Sigmoid colon (tissue), 7 donors: ENCODE data around the gene TTC22. TPM values are rescaled to one million over a fixed set of nuclear protein-coding genes. Genes with fewer than 3 reads are reported as not detected.

Experiments
- DNase-seq: peaks from one replicate; pipeline ENCODE4 v3.0.0-alpha.2; 2019
- H3K27ac ChIP-seq, 4 donors: fragments of 200-600 bp; sonication (generic); one replicate each; pipeline ENCODE4 v1.5.1; 2016 to 2019; ENCODE audit warnings: mild to moderate bottlenecking in 1 of 4
- H3K27me3 ChIP-seq, 3 donors: fragments of 200-600 bp; sonication (generic); one replicate each; pipeline ENCODE4 v1.5.1; 2019; ENCODE audit warnings: mild to moderate bottlenecking in 1 of 3
- H3K36me3 ChIP-seq, 4 donors: fragments of 200-600 bp; sonication (generic); one replicate each; pipeline ENCODE4 v1.5.1; 2016 to 2019
- H3K4me1 ChIP-seq, 4 donors: fragments of 200-600 bp; sonication (generic); one replicate each; pipeline ENCODE4 v1.5.1; 2017 to 2019
- H3K4me3 ChIP-seq, 4 donors: fragments of 200-600 bp; sonication (generic); one replicate each; pipeline ENCODE4 v1.5.1; 2017 to 2019; ENCODE audit warnings: mild to moderate bottlenecking in 2 of 4, moderate library complexity in 1 of 4
- H3K9me3 ChIP-seq, 4 donors: fragments of 200-600 bp in 3 of 4; sonication (generic) in 3 of 4; one replicate each; pipeline versions ENCODE4 v1.5.1 to v1.6.1; 2013 to 2019
- EP300 ChIP-seq, 4 donors: sonication (generic); formaldehyde crosslinking; IDR thresholded peaks; one replicate each; pipeline ENCODE4 v1.6.1; 2017; ENCODE audit warnings: antibody characterized with exemption in 4 of 4
- POLR2A ChIP-seq, 2 donors: fragments of 450-650 bp; IDR thresholded peaks; one replicate each; pipeline ENCODE4 v1.6.1; 2016; ENCODE audit warnings: antibody characterized with exemption in 2 of 2, mild to moderate bottlenecking in 2 of 2, moderate library complexity in 2 of 2
- POLR2AphosphoS5 ChIP-seq, 4 donors: sonication (generic); formaldehyde crosslinking; IDR thresholded peaks; one replicate each; pipeline ENCODE4 v1.6.1; 2017; ENCODE audit warnings: antibody characterized with exemption in 4 of 4
- WGBS, 2 donors: extraction: QIAGEN DNeasy Blood & Tissue Kit; methylation state at CpG; one replicate each; pipeline ENCODE4 v1.1.7; 2013; 5-methylcytosine and 5-hydroxymethylcytosine counted together
- intact Hi-C: fragments of 100-400 bp; cut with DNase I; formaldehyde crosslinking; loops from one replicate; pipeline ENCODE4 v1.15.1; 2023
- polyA plus RNA-seq, 3 donors: library from polyadenylated mRNA; stranded (reverse); fragments of 200-250 nt; gene quantifications; one replicate each; pipeline ENCODE4 v1.2.3, GENCODE V29; 2013
- total RNA-seq, 4 donors: library from RNA; depleted of rRNA; stranded (reverse); fragments of >200 nt; gene quantifications; one replicate each; pipeline ENCODE4 v1.1.0, GENCODE V29; 2016
- TF ChIP-seq, protein P1 (sequence below), 4 experiments: fragments of 450-650 bp in 3 of 4; fragments of 200-600 bp in 1 of 4; IDR thresholded peaks; one replicate each; pipeline ENCODE4 v1.5.1; 2016 to 2019; ENCODE audit warnings: antibody characterized with exemption in 4 of 4, mild to moderate bottlenecking in 3 of 4, moderate library complexity in 2 of 4
- donor health status: healthy with polysubstance abuse.
- donor health status: Bipolar disorder and iron deficiency.
- donor health status: healthy.

The TTC22 gene
- total and polyA plus RNA-seq, 7 donors, result 0.81 to 39.1 (median 1.9) TPM

- Histone ChIP-seq H3K36me3 (no peaks in the 10 kb centered on the region), H3K4me3 (no peak overlapping the region), H3K27ac (no peak overlapping the region), H3K9me3 (no peaks in the 10 kb centered on the region), H3K27me3 (no peaks in the 10 kb centered on the region), H3K4me1 (peaks cover 0 to 17% (median 12%) of the 10 kb centered on the region in 4 donors)
- intact Hi-C loops, result loop anchor here (5.0 kb wide), 1 partner anchor 36 kb away; the partner anchor contains the start of gene TTC22
- TF ChIP-seq, protein P1, sequence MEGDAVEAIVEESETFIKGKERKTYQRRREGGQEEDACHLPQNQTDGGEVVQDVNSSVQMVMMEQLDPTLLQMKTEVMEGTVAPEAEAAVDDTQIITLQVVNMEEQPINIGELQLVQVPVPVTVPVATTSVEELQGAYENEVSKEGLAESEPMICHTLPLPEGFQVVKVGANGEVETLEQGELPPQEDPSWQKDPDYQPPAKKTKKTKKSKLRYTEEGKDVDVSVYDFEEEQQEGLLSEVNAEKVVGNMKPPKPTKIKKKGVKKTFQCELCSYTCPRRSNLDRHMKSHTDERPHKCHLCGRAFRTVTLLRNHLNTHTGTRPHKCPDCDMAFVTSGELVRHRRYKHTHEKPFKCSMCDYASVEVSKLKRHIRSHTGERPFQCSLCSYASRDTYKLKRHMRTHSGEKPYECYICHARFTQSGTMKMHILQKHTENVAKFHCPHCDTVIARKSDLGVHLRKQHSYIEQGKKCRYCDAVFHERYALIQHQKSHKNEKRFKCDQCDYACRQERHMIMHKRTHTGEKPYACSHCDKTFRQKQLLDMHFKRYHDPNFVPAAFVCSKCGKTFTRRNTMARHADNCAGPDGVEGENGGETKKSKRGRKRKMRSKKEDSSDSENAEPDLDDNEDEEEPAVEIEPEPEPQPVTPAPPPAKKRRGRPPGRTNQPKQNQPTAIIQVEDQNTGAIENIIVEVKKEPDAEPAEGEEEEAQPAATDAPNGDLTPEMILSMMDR (IDR thresholded peaks at IDR 0.05), result no peak
- TF ChIP-seq EP300 (IDR thresholded peaks at IDR 0.05) (no peak), POLR2AphosphoS5 (IDR thresholded peaks at IDR 0.05) (no peak), POLR2A (IDR thresholded peaks at IDR 0.05) (no peak)
- 67 to 72% methylated on average over 4 of the region's 4 CpGs for WGBS, 2 donors
- no peak for DNase-seq
These were observed 34.4 kb downstream of the TTC22 start for GRCh38 chr1:54766726-54767125.

DNA sequence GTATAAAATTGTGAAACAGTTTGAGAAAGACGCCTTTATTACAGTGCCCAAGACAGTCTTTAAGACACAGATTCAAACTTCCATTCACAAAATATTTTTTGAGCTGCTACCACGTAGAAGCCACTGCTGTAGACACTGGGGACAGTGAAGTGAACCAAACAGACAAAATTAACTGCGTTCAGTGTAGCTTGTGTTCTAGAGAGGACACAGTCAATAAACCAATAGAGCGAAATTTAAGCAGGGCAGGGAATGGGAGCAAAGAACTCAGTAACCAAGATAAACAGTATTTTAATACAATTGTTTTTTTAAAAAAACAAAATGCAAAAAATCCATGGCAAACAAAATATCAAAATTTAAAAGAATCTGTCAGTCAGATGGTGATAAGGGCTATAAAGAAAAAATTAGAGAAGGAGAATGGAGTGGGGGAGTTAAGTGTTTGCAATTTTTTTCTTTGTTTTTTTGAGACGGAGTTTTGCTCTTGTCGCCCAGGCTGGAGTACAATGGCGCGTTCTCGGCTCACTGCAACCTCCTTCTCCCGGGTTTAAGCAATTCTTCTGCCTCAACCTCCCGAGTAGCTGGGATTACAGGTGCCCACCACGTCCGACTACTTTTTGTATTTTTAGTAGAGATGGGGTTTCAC is 36.1 kb downstream of the TTC22 start:
- H3K4me3 ChIP-seq, result peak overlapping the region; percentile 28 to 82 (median 74)
- no peaks in the 10 kb centered on the region for H3K36me3 ChIP-seq
- H3K27ac ChIP-seq, result peak overlapping the region; percentile 63 to 77 (median 73)
- TF ChIP-seq, protein P1 (IDR thresholded peaks at IDR 0.05), result no peak
- TF ChIP-seq POLR2AphosphoS5 (IDR thresholded peaks at IDR 0.05), result no peak
- no peak for TF ChIP-seq POLR2A (IDR thresholded peaks at IDR 0.05)
- TF ChIP-seq EP300 (IDR thresholded peaks at IDR 0.05), result no peak
- intact Hi-C loops, result loop anchor here (5.0 kb wide), 2 partner anchors 37 to 48 kb away; partner anchors contain the start of genes TTC22 and TTC4
- no peak for DNase-seq
- H3K27me3 ChIP-seq, result no peaks in the 10 kb centered on the region
- 51 to 67% methylated on average over 13 of the region's 13 CpGs for WGBS, 2 donors
- H3K4me1 ChIP-seq, result peaks cover 0 to 17% (median 12%) of the 10 kb centered on the region in 4 donors
- H3K9me3 ChIP-seq, result no peaks in the 10 kb centered on the region

- H3K27me3 ChIP-seq, result no peaks in the 10 kb centered on the region
- no peaks in the 10 kb centered on the region for H3K36me3 ChIP-seq
- TF ChIP-seq POLR2AphosphoS5 (IDR thresholded peaks at IDR 0.05) (peak; percentile 87 to 97 (median 94)), EP300 (IDR thresholded peaks at IDR 0.05) (peak in 1 of 4 donors; percentile 64), POLR2A (IDR thresholded peaks at IDR 0.05) (peak; percentile 67 to 73)
- TF ChIP-seq, protein P1 (IDR thresholded peaks at IDR 0.05), result no peak
- peak within 1 kb of the TSS; percentile 69 to 88 (median 81) for H3K4me3 ChIP-seq
- peaks cover 0 to 17% (median 12%) of the 10 kb centered on the region in 4 donors for H3K4me1 ChIP-seq
- WGBS, 2 donors, result 0% methylated on average over 57 of the region's 57 CpGs
- intact Hi-C loops, result loop anchor here (5.0 kb wide), 1 partner anchor 47 kb away; the partner anchor contains the start of gene TTC4
- DNase-seq, result peak; percentile 99
- H3K27ac ChIP-seq, result peak within 1 kb of the TSS; percentile 73 to 84 (median 78)
- H3K9me3 ChIP-seq, result no peaks in the 10 kb centered on the region
These were observed 36.8 kb downstream of the TTC22 start, which contains the start of gene PARS2 for GRCh38 chr1:54764133-54764921. PARS2 (minus strand) TSS chr1:54764523; CDS start chr1:54759161, 5,362 bp downstream.

- H3K36me3 ChIP-seq, result peaks cover 0 to 3% (median under 1%) of the 10 kb centered on the region in 4 donors
- peak overlapping the region; percentile 69 to 88 (median 81) for H3K4me3 ChIP-seq
- no peak for TF ChIP-seq POLR2A (IDR thresholded peaks at IDR 0.05)
- TF ChIP-seq EP300 (IDR thresholded peaks at IDR 0.05), result no peak
- no peak for TF ChIP-seq POLR2AphosphoS5 (IDR thresholded peaks at IDR 0.05)
- TF ChIP-seq, protein P1 (IDR thresholded peaks at IDR 0.05), result no peak
- no peaks in the 10 kb centered on the region for H3K27me3 ChIP-seq
- intact Hi-C loops, result loop anchor here (5.0 kb wide), 1 partner anchor 46 kb away; the partner anchor contains the start of gene TTC4
- H3K4me1 ChIP-seq, result peaks cover 0 to 17% (median 12%) of the 10 kb centered on the region in 4 donors
- H3K27ac ChIP-seq, result peak overlapping the region; percentile 73 to 84 (median 78)
- H3K9me3 ChIP-seq, result no peaks in the 10 kb centered on the region
- no peak for DNase-seq
- 1 to 4% methylated on average over 11 of the region's 11 CpGs for WGBS, 2 donors
These were observed 37.3 kb downstream of the TTC22 start for GRCh38 chr1:54763816-54764132.
